AG04450 (cell line): Measurements from ENCODE around the gene SUFU. TPM values are rescaled to one million over a fixed set of nuclear protein-coding genes. Genes with fewer than 3 reads are reported as not detected.

Experiments
- CTCF ChIA-PET: fragments of 300-600, 350-600 bp; formaldehyde crosslinking; extraction: SDS; loops from one replicate; lab custom pipeline; 2022; ENCODE audit warnings: antibody characterized with exemption, inconsistent platforms; lab: Charles Lee
- POLR2A ChIA-PET: fragments of 350-600 bp; formaldehyde crosslinking; extraction: SDS; loops from one replicate; lab custom pipeline; 2021; ENCODE audit warnings: antibody characterized with exemption, inconsistent platforms; lab: Yijun Ruan, JAX
- DNase-seq: peaks from one replicate; pipeline ENCODE4 v3.0.0-alpha.2; 2011; ENCODE audit warnings: low read depth, low spot score
- H3K27ac ChIP-seq: one replicate; pipeline ENCODE4 v1.5.1; 2012; ENCODE audit warnings: low read depth, low read length, control low read depth
- H3K27me3 ChIP-seq: one replicate; pipeline ENCODE4 v1.6.0; 2012; ENCODE audit warnings: low read length; ENCODE audit not compliant: control insufficient read depth, insufficient read depth
- H3K4me3 ChIP-seq: 2 replicates; pipeline ENCODE4 v1.5.1; 2011; ENCODE audit warnings: mild to moderate bottlenecking, low read depth, low read length, control low read depth
- H3K9me3 ChIP-seq: 2 replicates; pipeline ENCODE4 v1.5.1; 2012; ENCODE audit warnings: low read length; ENCODE audit not compliant: control insufficient read depth, insufficient read depth
- CTCF ChIP-seq: IDR thresholded peaks from 2 replicates; pipeline ENCODE4 v1.5.1; 2011; ENCODE audit warnings: low read depth, low read length, control low read depth, inconsistent platforms
- polyA plus RNA-seq: library from polyadenylated mRNA; depleted of rRNA; stranded (reverse); fragments of >200 nt; gene quantifications from 2 replicates; pipeline ENCODE4 v1.2.3, GENCODE V29; 2011

Gene SUFU
- polyA plus RNA-seq, 1 experiment: 11.0 TPM

- Histone ChIP-seq H3K27ac (no peak overlapping the region), H3K4me3 (peak overlapping the region; percentile 64), H3K9me3 (no peaks in the 10 kb centered on the region), H3K27me3 (peaks cover 8% of the 10 kb centered on the region)
- CTCF ChIA-PET: interaction anchor here (0.8 to 1.3 kb wide), 2 partner anchors 12 to 18 kb away, joined by 3 to 6 read pairs; no protein-coding TSS in a partner anchor
- POLR2A ChIA-PET: no interaction called here
- TF ChIP-seq CTCF: no peak
- DNase-seq: no peak
These were observed 43.0 kb upstream of the SUFU start for GRCh38 chr10:102460836-102461186.

- ChIA-PET POLR2A (interaction anchor here (0.7 kb wide), 1 partner anchor 55 kb away, joined by 3 read pairs; no protein-coding TSS in a partner anchor), CTCF (interaction anchor here (0.6 to 1.3 kb wide), 4 partner anchors 12 to 76 kb away, joined by 3 to 6 read pairs (median 5); no protein-coding TSS in a partner anchor)
- Histone ChIP-seq H3K4me3 (peak overlapping the region; percentile 64), H3K9me3 (no peaks in the 10 kb centered on the region), H3K27me3 (peaks cover 8% of the 10 kb centered on the region), H3K27ac (no peak overlapping the region)
- DNase-seq: no peak
- TF ChIP-seq CTCF: no peak
These were observed 42.4 kb upstream of the SUFU start for GRCh38 chr10:102461187-102462054.

DNA sequence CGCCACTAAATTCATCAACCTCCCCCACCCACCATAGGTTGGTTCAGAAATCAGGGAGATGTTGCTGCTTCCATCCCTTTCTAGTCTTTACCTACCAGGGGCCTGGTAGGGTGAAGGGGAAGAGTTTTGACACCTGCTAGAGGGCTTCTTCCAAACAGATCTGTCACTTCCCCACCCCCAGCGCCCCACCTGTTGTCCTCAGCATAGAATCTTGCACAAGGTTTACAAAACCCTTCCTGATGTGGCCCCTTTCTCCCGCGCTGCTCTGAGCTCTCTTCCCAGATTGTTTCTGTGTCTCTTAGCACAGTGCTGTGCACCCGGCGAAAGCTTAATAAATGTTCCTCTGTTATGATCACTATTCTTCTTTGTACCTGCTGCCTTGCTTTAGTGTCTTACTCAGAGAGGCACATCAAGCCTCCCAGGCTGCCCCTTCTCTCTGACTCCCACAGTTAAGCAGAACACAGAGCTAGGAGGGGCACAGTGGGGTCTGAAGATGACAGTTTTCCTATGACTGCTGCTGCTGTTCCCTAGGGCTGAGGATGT is 41.2 kb upstream of the SUFU start:
- POLR2A ChIA-PET: no interaction called here
- peaks cover 8% of the 10 kb centered on the region for H3K27me3 ChIP-seq
- H3K27ac ChIP-seq: no peak overlapping the region
- CTCF ChIA-PET: interaction anchor here (0.5 to 1.5 kb wide), 5 partner anchors 13 to 681 kb away, joined by 3 to 4 read pairs (median 3); no protein-coding TSS in a partner anchor
- H3K4me3 ChIP-seq: no peak overlapping the region
- TF ChIP-seq CTCF: no peak
- no peak for DNase-seq
- H3K9me3 ChIP-seq: no peaks in the 10 kb centered on the region

GRCh38 chr10:102463983-102464382 is 39.8 kb upstream of the SUFU start:
- no peak for DNase-seq
- ChIA-PET POLR2A (no interaction called here), CTCF (interaction anchor here (1.5 kb wide), 1 partner anchor 64 kb away, joined by 3 read pairs; no protein-coding TSS in a partner anchor)
- TF ChIP-seq CTCF: no peak
- Histone ChIP-seq H3K4me3 (no peak overlapping the region), H3K9me3 (no peaks in the 10 kb centered on the region), H3K27me3 (peaks cover 8% of the 10 kb centered on the region), H3K27ac (no peak overlapping the region)

DNA sequence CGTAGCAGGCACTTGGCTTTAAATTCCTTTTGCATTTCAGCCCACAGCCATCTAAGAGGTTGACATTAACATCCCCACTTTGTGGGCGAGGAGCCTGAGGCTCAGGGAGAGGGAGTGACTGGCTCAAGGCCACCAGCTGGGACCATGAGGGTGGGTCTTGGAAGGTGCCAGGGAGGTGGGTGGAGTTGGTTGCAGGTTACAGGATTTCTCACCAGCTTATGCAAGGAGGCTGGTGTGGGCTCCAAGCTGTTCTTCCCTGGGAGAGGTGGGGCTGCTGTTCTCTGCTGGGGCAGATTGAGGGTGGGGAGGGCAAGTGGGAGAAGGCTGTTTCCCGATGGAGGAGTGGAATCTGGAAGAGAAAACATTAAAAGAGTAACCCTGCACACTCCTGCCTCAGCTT is 38.3 kb upstream of the SUFU start:
- Histone ChIP-seq H3K27me3 (peaks cover 8% of the 10 kb centered on the region), H3K9me3 (no peaks in the 10 kb centered on the region), H3K4me3 (no peak overlapping the region), H3K27ac (no peak overlapping the region)
- no peak for DNase-seq
- no peak for TF ChIP-seq CTCF
- ChIA-PET POLR2A (no interaction called here), CTCF (no interaction called here)
